Measurements from ENCODE around the gene ZNF160.

- TF ChIP-seq, protein P1, sequence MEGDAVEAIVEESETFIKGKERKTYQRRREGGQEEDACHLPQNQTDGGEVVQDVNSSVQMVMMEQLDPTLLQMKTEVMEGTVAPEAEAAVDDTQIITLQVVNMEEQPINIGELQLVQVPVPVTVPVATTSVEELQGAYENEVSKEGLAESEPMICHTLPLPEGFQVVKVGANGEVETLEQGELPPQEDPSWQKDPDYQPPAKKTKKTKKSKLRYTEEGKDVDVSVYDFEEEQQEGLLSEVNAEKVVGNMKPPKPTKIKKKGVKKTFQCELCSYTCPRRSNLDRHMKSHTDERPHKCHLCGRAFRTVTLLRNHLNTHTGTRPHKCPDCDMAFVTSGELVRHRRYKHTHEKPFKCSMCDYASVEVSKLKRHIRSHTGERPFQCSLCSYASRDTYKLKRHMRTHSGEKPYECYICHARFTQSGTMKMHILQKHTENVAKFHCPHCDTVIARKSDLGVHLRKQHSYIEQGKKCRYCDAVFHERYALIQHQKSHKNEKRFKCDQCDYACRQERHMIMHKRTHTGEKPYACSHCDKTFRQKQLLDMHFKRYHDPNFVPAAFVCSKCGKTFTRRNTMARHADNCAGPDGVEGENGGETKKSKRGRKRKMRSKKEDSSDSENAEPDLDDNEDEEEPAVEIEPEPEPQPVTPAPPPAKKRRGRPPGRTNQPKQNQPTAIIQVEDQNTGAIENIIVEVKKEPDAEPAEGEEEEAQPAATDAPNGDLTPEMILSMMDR (conservative IDR thresholded peaks at IDR 0.05 in 1 of 2, IDR thresholded peaks at IDR 0.05 in 1 of 2; ENCODE audit: low read depth in 1 of 2, low read length in 2 of 2): no peak
- no peak for TF ChIP-seq EZH2 (IDR thresholded peaks at IDR 0.05; ENCODE audit: low read length, missing control alignments)
These were observed 57.7 kb downstream of the ZNF160 start for GRCh38 chr19:53045536-53045935.
